MM.1S (cell line): Measurements from ENCODE around the gene NHLRC4.

Source experiments
- DNase-seq: peaks from one replicate; pipeline ENCODE4 v3.0.0-alpha.2; 2015
- H2AFZ ChIP-seq: fragments of 300-600 bp; sonication (generic); 2 replicates; pipeline ENCODE4 v1.6.0; 2016; ENCODE audit warnings: antibody characterized with exemption, low read length
- H3F3A ChIP-seq: fragments of 300-600 bp; sonication (generic); 2 replicates; pipeline ENCODE4 v1.6.1; 2016; ENCODE audit warnings: mild to moderate bottlenecking, antibody characterized with exemption, low read length, moderate library complexity, mixed read lengths; ENCODE audit not compliant: insufficient read depth
- H3K27ac ChIP-seq: fragments of 300-600 bp; sonication (generic); 2 replicates; pipeline ENCODE4 v1.5.1; 2016; ENCODE audit warnings: mild to moderate bottlenecking, low read length
- H3K27me3 ChIP-seq: fragments of 300-600 bp; sonication (generic); replicated peaks from 2 replicates; pipeline ENCODE4 v1.6.0; 2016; ENCODE audit warnings: low read length; ENCODE audit not compliant: insufficient read depth
- H3K36me3 ChIP-seq: fragments of 300-600 bp; sonication (generic); replicated peaks from 2 replicates; pipeline ENCODE4 v1.6.1; 2016; ENCODE audit warnings: mild to moderate bottlenecking, low read length, mixed read lengths; ENCODE audit not compliant: insufficient read depth
- H3K4me1 ChIP-seq: fragments of 300-600 bp; sonication (generic); 2 replicates; pipeline ENCODE4 v1.6.1; 2016; ENCODE audit warnings: low read length, mixed read lengths
- H3K4me2 ChIP-seq: fragments of 300-600 bp; sonication (generic); 2 replicates; pipeline ENCODE4 v1.6.0; 2016; ENCODE audit warnings: low read depth, low read length
- H3K4me3 ChIP-seq: fragments of 300-600 bp; sonication (generic); 2 replicates; pipeline ENCODE4 v1.5.1; 2016; ENCODE audit warnings: low read length, mixed read lengths
- H3K79me2 ChIP-seq: fragments of 300-600 bp; sonication (generic); 2 replicates; pipeline ENCODE4 v1.6.1; 2016; ENCODE audit warnings: mixed run types, low read length, mixed read lengths
- H3K9ac ChIP-seq: fragments of 300-600 bp; sonication (generic); 2 replicates; pipeline ENCODE4 v1.6.1; 2016; ENCODE audit warnings: low read length, mixed read lengths
- H3K9me2 ChIP-seq: fragments of 300-600 bp; sonication (generic); replicated peaks from 2 replicates; pipeline ENCODE4 v1.6.1; 2016; ENCODE audit warnings: mild to moderate bottlenecking, low read length, mixed read lengths; ENCODE audit not compliant: insufficient read depth
- H3K9me3 ChIP-seq: fragments of 300-600 bp; sonication (generic); replicated peaks from 2 replicates; pipeline ENCODE4 v1.6.1; 2016; ENCODE audit warnings: mild to moderate bottlenecking, low read length, mixed read lengths; ENCODE audit not compliant: insufficient read depth
- H4K20me1 ChIP-seq: fragments of 300-600 bp; sonication (generic); 2 replicates; pipeline ENCODE4 v1.6.1; 2016; ENCODE audit warnings: mild to moderate bottlenecking, low read length, moderate library complexity, mixed read lengths; ENCODE audit not compliant: insufficient read depth
- EZH2 ChIP-seq: fragments of 300-600 bp; sonication (generic); optimal IDR thresholded peaks from 2 replicates; pipeline ENCODE3; 2017; ENCODE audit warnings: low read depth, mild to moderate bottlenecking, antibody characterized with exemption, low read length, mixed read lengths
- EZH2phosphoT487 ChIP-seq: fragments of 300-600 bp; sonication (generic); IDR thresholded peaks from 2 replicates; pipeline ENCODE4 v1.6.1; 2018; ENCODE audit warnings: antibody characterized with exemption, low read length
- TF ChIP-seq, protein P1 (sequence below): fragments of 300-600 bp; sonication (generic); IDR thresholded peaks from 2 replicates; pipeline ENCODE4 v1.5.1; 2016; ENCODE audit warnings: antibody characterized with exemption, low read length, mixed read lengths

NHLRC4 gene

DNA sequence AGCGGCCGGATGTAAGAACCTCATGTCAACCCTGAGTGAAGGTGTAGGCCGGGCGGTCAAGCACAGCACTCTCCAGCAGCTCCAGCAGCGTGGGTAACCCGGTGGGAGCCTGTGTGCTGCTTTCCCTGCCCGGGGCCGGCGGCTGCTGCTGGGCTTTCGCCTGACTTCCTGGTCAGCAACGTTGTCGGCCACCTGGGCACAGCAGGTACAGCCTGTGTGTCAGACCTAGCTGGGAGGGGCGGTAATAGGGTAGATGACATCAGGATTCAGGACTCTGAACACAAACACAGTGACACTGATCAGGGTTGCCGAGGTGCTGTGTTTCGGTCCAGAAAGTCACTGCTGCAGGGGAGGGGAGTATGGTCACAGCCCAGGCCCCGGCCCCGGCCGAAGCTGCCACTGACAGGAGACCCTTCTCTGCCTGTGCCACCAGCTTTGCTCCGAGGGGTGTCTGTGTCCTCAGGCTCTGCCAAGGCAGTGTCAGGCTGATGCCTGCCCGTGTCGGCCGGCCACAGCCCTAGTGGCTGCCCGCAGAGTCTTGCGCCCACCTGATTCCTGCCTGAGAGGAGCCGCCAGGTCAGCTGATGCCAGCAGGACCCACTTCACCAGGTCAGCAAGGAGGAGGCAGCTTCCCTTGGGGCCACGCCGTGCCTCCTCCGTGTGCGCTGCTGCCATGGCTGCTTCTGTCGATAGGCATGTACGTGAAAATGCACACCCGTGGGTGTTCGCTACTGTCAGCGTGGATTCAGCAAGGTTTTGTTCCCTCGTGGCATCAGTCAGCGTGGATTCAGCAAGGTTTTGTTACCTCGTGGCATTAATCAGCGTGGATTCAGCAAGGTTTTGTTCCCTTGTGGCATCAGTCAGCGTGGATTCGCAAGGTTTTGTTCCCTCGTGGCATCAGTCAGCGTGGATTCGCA, 32.3 kb downstream of the NHLRC4 start:
- no peak overlapping the region for H2AFZ ChIP-seq
- H3K4me3 ChIP-seq: no peak overlapping the region
- TF ChIP-seq, protein P1, sequence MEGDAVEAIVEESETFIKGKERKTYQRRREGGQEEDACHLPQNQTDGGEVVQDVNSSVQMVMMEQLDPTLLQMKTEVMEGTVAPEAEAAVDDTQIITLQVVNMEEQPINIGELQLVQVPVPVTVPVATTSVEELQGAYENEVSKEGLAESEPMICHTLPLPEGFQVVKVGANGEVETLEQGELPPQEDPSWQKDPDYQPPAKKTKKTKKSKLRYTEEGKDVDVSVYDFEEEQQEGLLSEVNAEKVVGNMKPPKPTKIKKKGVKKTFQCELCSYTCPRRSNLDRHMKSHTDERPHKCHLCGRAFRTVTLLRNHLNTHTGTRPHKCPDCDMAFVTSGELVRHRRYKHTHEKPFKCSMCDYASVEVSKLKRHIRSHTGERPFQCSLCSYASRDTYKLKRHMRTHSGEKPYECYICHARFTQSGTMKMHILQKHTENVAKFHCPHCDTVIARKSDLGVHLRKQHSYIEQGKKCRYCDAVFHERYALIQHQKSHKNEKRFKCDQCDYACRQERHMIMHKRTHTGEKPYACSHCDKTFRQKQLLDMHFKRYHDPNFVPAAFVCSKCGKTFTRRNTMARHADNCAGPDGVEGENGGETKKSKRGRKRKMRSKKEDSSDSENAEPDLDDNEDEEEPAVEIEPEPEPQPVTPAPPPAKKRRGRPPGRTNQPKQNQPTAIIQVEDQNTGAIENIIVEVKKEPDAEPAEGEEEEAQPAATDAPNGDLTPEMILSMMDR: no peak
- TF ChIP-seq EZH2phosphoT487 (no peak), EZH2 (no peak)
- H3K9me3 ChIP-seq: no peaks in the 10 kb centered on the region
- no peaks in the 10 kb centered on the region for H3K9me2 ChIP-seq
- H3K27ac ChIP-seq: no peak overlapping the region
- H4K20me1 ChIP-seq: no peaks in the 10 kb centered on the region
- no peaks in the 10 kb centered on the region for H3K4me1 ChIP-seq
- no peaks in the 10 kb centered on the region for H3K27me3 ChIP-seq
- peaks cover 58% of the 10 kb centered on the region for H3K79me2 ChIP-seq
- DNase-seq: no peak
- H3K4me2 ChIP-seq: no peak overlapping the region
- H3K36me3 ChIP-seq: no peaks in the 10 kb centered on the region
- H3F3A ChIP-seq: no peaks in the 10 kb centered on the region
- no peak overlapping the region for H3K9ac ChIP-seq

DNA sequence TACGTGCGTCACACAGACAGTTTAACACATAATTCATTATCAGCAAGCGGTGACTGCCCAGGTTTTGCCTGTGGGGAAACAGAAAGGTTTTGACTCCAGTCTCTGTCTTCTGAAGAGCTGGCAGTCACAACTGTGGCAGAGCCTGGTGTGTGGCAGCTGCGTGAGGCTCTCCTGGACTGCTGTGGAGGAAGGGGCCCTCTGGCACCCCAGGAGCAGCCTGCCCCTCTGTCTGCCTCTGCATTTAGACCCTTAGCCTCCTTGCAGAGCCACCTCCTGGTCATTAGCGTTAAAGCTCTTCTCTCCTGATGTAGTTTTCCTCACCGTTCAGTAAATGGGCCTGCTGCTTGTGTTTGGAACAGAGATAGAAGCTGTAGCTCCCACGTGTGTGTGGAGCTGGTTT, 34.0 kb downstream of the NHLRC4 start:
- no peaks in the 10 kb centered on the region for H3F3A ChIP-seq
- H3K36me3 ChIP-seq: no peaks in the 10 kb centered on the region
- DNase-seq: no peak
- no peaks in the 10 kb centered on the region for H3K9me3 ChIP-seq
- no peak overlapping the region for H3K4me2 ChIP-seq
- no peak overlapping the region for H3K27ac ChIP-seq
- H3K9me2 ChIP-seq: no peaks in the 10 kb centered on the region
- no peak overlapping the region for H2AFZ ChIP-seq
- TF ChIP-seq, protein P1: no peak
- TF ChIP-seq EZH2phosphoT487: no peak
- no peak for TF ChIP-seq EZH2
- no peak overlapping the region for H3K9ac ChIP-seq
- H3K4me3 ChIP-seq: no peak overlapping the region
- H3K27me3 ChIP-seq: no peaks in the 10 kb centered on the region
- no peaks in the 10 kb centered on the region for H3K4me1 ChIP-seq
- H3K79me2 ChIP-seq: peaks cover 60% of the 10 kb centered on the region
- no peaks in the 10 kb centered on the region for H4K20me1 ChIP-seq

DNA sequence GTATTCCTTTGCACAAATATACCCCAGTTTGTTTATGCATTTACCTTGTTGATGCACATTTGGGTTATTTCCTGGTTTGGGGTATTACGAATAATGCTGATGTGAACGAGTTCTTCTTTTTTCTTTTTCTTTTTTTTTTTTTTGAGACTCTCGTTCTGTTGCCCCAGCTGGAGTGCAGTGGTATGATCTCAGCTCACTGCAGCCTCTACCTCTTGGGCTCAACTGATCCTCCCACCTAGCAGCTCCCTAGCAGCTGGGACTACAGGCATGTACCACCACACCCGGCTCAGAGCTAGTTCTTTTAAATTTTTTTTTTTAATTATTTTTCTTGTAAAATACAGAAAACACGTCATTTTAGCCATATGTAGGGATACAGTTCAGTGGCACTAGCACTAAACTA, 37.1 kb downstream of the NHLRC4 start:
- Histone ChIP-seq H3K4me3 (no peak overlapping the region), H2AFZ (no peak overlapping the region), H3K27me3 (no peaks in the 10 kb centered on the region), H3F3A (no peaks in the 10 kb centered on the region), H4K20me1 (no peaks in the 10 kb centered on the region), H3K9me2 (no peaks in the 10 kb centered on the region), H3K27ac (no peak overlapping the region), H3K9ac (no peak overlapping the region), H3K9me3 (no peaks in the 10 kb centered on the region), H3K36me3 (no peaks in the 10 kb centered on the region), H3K4me2 (no peak overlapping the region), H3K79me2 (peaks cover 46% of the 10 kb centered on the region), H3K4me1 (no peaks in the 10 kb centered on the region)
- DNase-seq: no peak
- TF ChIP-seq EZH2 (no peak), EZH2phosphoT487 (no peak)
- TF ChIP-seq, protein P1: no peak
